Upper lobe of right lung (tissue), 1 donor: ENCODE data around the gene ZNF431. TPM values are rescaled to one million over a fixed set of nuclear protein-coding genes. Genes with fewer than 3 reads are reported as not detected.

Source experiments
- ATAC-seq: fragments of 200-7000 bp; cut with Tn5 transposase; one replicate; pipeline ENCODE4 v1.9.1; 2020; ENCODE audit warnings: mild to moderate bottlenecking, moderate library complexity
- DNase-seq: peaks from one replicate; pipeline ENCODE4 v3.0.0-alpha.2; 2020
- H3K27ac ChIP-seq: fragments of 200-600 bp; one replicate; pipeline ENCODE4 v1.8.0; 2022
- H3K27me3 ChIP-seq: fragments of 200-600 bp; one replicate; pipeline ENCODE4 v1.8.0; 2022; ENCODE audit warnings: mild to moderate bottlenecking
- H3K36me3 ChIP-seq: fragments of 200-600 bp; one replicate; pipeline ENCODE4 v1.8.0; 2022
- H3K4me1 ChIP-seq: fragments of 200-600 bp; one replicate; pipeline ENCODE4 v1.8.0; 2022
- H3K4me3 ChIP-seq: fragments of 200-600 bp; one replicate; pipeline ENCODE4 v1.8.0; 2022; ENCODE audit warnings: mild to moderate bottlenecking
- H3K9me3 ChIP-seq: fragments of 200-600 bp; one replicate; pipeline ENCODE4 v1.8.0; 2022
- intact Hi-C: fragments of 100-400 bp; cut with DNase I; formaldehyde crosslinking; loops from one replicate; pipeline ENCODE4 v1.11.0; 2022
- total RNA-seq: library from RNA; stranded (reverse); fragmentation: NEBNext Ultra II Directional; extraction: Animal tissue kit (Norgen Biotek cat#: 25700); gene quantifications from one replicate; pipeline ENCODE4 v1.2.1, GENCODE V29; 2021
- TF ChIP-seq, protein P1 (sequence below): fragments of 200-600 bp; IDR thresholded peaks from one replicate; pipeline ENCODE4 v1.8.0; 2022; ENCODE audit warnings: antibody characterized with exemption
- donor health status: DM: no; HTN: yes; CAD: no; lungs with severe emphysema.

The ZNF431 gene
- total RNA-seq, 1 donor from 2014 or later = 24.5 TPM

DNA sequence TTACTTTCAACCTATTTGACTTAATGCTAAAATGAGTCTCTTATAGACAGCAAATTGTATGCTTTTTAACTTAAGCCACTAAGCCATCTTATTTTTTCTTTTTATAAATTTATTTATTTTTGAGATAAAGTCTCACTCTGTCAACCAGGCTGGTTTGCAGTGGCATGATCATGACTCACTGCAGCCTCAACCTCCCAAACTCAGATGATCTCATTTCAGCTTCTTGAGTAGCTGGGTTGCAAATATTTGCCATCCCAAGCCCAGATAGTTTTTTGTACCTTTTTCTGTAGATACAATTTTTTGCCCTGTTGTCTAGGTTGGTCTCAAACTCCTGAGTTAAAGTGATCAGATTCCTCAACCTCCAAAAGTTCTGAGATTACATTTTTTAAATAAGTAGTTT lies 32.7 kb upstream of the ZNF431 start:
- DNase-seq (no peak), ATAC-seq (no peak)
- Histone ChIP-seq H3K9me3 (no peaks in the 10 kb centered on the region), H3K4me3 (no peak overlapping the region), H3K36me3 (no peaks in the 10 kb centered on the region), H3K27ac (no peak overlapping the region), H3K4me1 (no peaks in the 10 kb centered on the region), H3K27me3 (no peaks in the 10 kb centered on the region)
- TF ChIP-seq, protein P1, sequence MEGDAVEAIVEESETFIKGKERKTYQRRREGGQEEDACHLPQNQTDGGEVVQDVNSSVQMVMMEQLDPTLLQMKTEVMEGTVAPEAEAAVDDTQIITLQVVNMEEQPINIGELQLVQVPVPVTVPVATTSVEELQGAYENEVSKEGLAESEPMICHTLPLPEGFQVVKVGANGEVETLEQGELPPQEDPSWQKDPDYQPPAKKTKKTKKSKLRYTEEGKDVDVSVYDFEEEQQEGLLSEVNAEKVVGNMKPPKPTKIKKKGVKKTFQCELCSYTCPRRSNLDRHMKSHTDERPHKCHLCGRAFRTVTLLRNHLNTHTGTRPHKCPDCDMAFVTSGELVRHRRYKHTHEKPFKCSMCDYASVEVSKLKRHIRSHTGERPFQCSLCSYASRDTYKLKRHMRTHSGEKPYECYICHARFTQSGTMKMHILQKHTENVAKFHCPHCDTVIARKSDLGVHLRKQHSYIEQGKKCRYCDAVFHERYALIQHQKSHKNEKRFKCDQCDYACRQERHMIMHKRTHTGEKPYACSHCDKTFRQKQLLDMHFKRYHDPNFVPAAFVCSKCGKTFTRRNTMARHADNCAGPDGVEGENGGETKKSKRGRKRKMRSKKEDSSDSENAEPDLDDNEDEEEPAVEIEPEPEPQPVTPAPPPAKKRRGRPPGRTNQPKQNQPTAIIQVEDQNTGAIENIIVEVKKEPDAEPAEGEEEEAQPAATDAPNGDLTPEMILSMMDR = no peak
- intact Hi-C loops = no loop called here

- H3K9me3 ChIP-seq = no peaks in the 10 kb centered on the region
- H3K4me1 ChIP-seq = no peaks in the 10 kb centered on the region
- H3K27ac ChIP-seq = no peak overlapping the region
- TF ChIP-seq, protein P1 = no peak
- DNase-seq = no peak
- no peak overlapping the region for H3K4me3 ChIP-seq
- ATAC-seq = no peak
- intact Hi-C loops = no loop called here
- H3K27me3 ChIP-seq = no peaks in the 10 kb centered on the region
- H3K36me3 ChIP-seq = no peaks in the 10 kb centered on the region
Observed at GRCh38 chr19:21110183-21110582, 31.7 kb upstream of the ZNF431 start.

DNA sequence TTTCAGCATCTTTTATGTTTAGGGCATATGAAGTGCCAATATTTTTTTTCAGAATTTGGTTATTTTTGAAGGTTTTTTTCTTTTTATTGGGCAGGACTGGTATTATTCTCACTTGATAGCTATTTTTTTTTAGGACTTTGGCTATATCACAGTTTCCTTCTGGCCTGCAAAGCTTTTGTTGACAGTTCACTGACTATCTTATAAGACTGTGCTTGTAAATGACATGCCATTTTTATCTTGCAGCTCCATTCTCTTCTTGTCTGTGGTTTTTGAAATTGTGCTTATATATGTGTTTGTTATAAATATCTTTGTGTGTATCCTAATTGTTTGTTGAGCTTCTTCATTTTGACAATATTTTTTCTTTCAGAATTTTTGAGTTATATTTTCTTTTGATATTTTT lies 26.4 kb upstream of the ZNF431 start:
- Histone ChIP-seq H3K36me3 (peaks cover 12% of the 10 kb centered on the region), H3K4me3 (no peak overlapping the region), H3K4me1 (no peaks in the 10 kb centered on the region), H3K9me3 (no peaks in the 10 kb centered on the region), H3K27ac (no peak overlapping the region), H3K27me3 (no peaks in the 10 kb centered on the region)
- TF ChIP-seq, protein P1 = no peak
- no peak for DNase-seq
- ATAC-seq = no peak
- intact Hi-C loops = no loop called here

- Histone ChIP-seq H3K4me3 (no peak overlapping the region), H3K4me1 (no peaks in the 10 kb centered on the region), H3K36me3 (peaks cover 12% of the 10 kb centered on the region), H3K27me3 (no peaks in the 10 kb centered on the region), H3K9me3 (no peaks in the 10 kb centered on the region), H3K27ac (no peak overlapping the region)
- TF ChIP-seq, protein P1 = no peak
- intact Hi-C loops = no loop called here
- ATAC-seq (no peak), DNase-seq (no peak)
Observed at GRCh38 chr19:21117041-21117907, 24.6 kb upstream of the ZNF431 start.

DNA sequence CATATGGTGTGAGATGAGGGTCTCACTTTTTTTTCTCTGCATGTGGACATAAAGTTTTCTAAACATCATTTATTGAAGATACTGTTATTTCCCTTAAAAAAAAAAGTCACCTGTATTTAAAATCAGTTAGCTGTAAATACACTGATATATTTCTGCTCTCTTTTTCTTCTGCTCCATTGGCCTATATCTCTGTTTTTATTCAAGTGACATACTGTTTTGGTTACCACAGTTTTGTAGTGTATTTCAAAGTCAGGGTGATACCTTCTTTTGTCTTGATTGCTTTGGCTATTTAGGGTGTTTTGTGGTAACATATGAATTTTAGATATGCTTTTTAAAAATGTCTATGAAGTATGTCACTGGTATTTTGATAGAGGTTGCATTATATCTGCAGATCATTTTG lies 15.8 kb upstream of the ZNF431 start:
- TF ChIP-seq, protein P1 = no peak
- no peaks in the 10 kb centered on the region for H3K36me3 ChIP-seq
- H3K4me3 ChIP-seq = no peak overlapping the region
- no peaks in the 10 kb centered on the region for H3K4me1 ChIP-seq
- ATAC-seq (no peak), DNase-seq (no peak)
- H3K27ac ChIP-seq = no peak overlapping the region
- no peaks in the 10 kb centered on the region for H3K9me3 ChIP-seq
- intact Hi-C loops = no loop called here
- H3K27me3 ChIP-seq = no peaks in the 10 kb centered on the region
